Measurements from ENCODE around the gene INSIG2.

- TF ChIP-seq, protein P1, sequence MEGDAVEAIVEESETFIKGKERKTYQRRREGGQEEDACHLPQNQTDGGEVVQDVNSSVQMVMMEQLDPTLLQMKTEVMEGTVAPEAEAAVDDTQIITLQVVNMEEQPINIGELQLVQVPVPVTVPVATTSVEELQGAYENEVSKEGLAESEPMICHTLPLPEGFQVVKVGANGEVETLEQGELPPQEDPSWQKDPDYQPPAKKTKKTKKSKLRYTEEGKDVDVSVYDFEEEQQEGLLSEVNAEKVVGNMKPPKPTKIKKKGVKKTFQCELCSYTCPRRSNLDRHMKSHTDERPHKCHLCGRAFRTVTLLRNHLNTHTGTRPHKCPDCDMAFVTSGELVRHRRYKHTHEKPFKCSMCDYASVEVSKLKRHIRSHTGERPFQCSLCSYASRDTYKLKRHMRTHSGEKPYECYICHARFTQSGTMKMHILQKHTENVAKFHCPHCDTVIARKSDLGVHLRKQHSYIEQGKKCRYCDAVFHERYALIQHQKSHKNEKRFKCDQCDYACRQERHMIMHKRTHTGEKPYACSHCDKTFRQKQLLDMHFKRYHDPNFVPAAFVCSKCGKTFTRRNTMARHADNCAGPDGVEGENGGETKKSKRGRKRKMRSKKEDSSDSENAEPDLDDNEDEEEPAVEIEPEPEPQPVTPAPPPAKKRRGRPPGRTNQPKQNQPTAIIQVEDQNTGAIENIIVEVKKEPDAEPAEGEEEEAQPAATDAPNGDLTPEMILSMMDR (optimal IDR thresholded peaks at IDR 0.05 in 1 of 3, IDR thresholded peaks at IDR 0.05 in 1 of 3, conservative IDR thresholded peaks at IDR 0.05 in 1 of 3; ENCODE audit: extremely low read depth in 1 of 3, insufficient read depth in 2 of 3, low read length in 3 of 3): no peak
- TF ChIP-seq EZH2 (IDR thresholded peaks at IDR 0.05; ENCODE audit: low read length): no peak
These were observed 37.9 kb upstream of the INSIG2 start for GRCh38 chr2:118050386-118050785.
